ENCODE measurements around the gene WDR77. TPM values are rescaled to one million over a fixed set of nuclear protein-coding genes. Genes with fewer than 3 reads are reported as not detected.

Gene WDR77
- total and polyA plus RNA-seq, 4 donors: 21.3 to 37.1 (median 29.1) TPM

- Histone ChIP-seq H3K9ac (ENCODE audit: insufficient read depth in 1 of 2, low read length in 2 of 2) (no peak overlapping the region), H3K4me3 (no peak overlapping the region), H3K4me1 (ENCODE audit: control insufficient read depth in 5 of 5, insufficient read depth in 5 of 5, low read length in 5 of 5) (peaks cover 0 to 9% (median 3%) of the 10 kb centered on the region in 5 donors), H3K9me3 (ENCODE audit: control insufficient read depth in 4 of 4, insufficient read depth in 3 of 4, low read length in 3 of 4) (no peaks in the 10 kb centered on the region), H3K27me3 (ENCODE audit: control insufficient read depth in 3 of 3, insufficient read depth in 3 of 3, low read length in 2 of 3) (no peaks in the 10 kb centered on the region), H3K27ac (ENCODE audit: low read depth in 1 of 2, low read length in 1 of 2) (no peak overlapping the region), H3K36me3 (ENCODE audit: control insufficient read depth in 4 of 4, insufficient read depth in 4 of 4, low read length in 4 of 4) (no peaks in the 10 kb centered on the region)
- TF ChIP-seq CTCF (IDR thresholded peaks at IDR 0.05; ENCODE audit: control extremely low read depth, extremely low read depth): no peak
- ATAC-seq (ENCODE audit: insufficient read depth, low FRiP score) (no peak), DNase-seq (no peak)
- 78 to 83% methylated on average over 5 of the region's 5 CpGs for WGBS, 2 donors
These were observed 28.7 kb downstream of the WDR77 start for GRCh38 chr1:111420377-111420776.

- no peaks in the 10 kb centered on the region for H3K9me3 ChIP-seq (ENCODE audit: control insufficient read depth in 4 of 4, insufficient read depth in 3 of 4, low read length in 3 of 4)
- no peak overlapping the region for H3K9ac ChIP-seq (ENCODE audit: insufficient read depth in 1 of 2, low read length in 2 of 2)
- ATAC-seq (ENCODE audit: insufficient read depth, low FRiP score) (no peak), DNase-seq (no peak)
- H3K4me3 ChIP-seq: no peak overlapping the region
- no peak for TF ChIP-seq CTCF (IDR thresholded peaks at IDR 0.05; ENCODE audit: control extremely low read depth, extremely low read depth)
- H3K4me1 ChIP-seq (ENCODE audit: control insufficient read depth in 5 of 5, insufficient read depth in 5 of 5, low read length in 5 of 5): peaks cover 0 to 9% (median 3%) of the 10 kb centered on the region in 5 donors
- WGBS, 2 donors: 95 to 98% methylated on average over 1 of the region's 1 CpG
- H3K27ac ChIP-seq (ENCODE audit: low read depth in 1 of 2, low read length in 1 of 2): no peak overlapping the region
- no peaks in the 10 kb centered on the region for H3K27me3 ChIP-seq (ENCODE audit: control insufficient read depth in 3 of 3, insufficient read depth in 3 of 3, low read length in 2 of 3)
- H3K36me3 ChIP-seq (ENCODE audit: control insufficient read depth in 4 of 4, insufficient read depth in 4 of 4, low read length in 4 of 4): no peaks in the 10 kb centered on the region
These were observed 30.0 kb downstream of the WDR77 start for GRCh38 chr1:111419037-111419436.

- ATAC-seq (ENCODE audit: insufficient read depth, low FRiP score) (no peak), DNase-seq (peak in 2 of 3 donors; percentile 29 to 35)
- Histone ChIP-seq H3K27me3 (ENCODE audit: control insufficient read depth in 3 of 3, insufficient read depth in 3 of 3, low read length in 2 of 3) (no peaks in the 10 kb centered on the region), H3K36me3 (ENCODE audit: control insufficient read depth in 4 of 4, insufficient read depth in 4 of 4, low read length in 4 of 4) (no peaks in the 10 kb centered on the region), H3K4me1 (ENCODE audit: control insufficient read depth in 5 of 5, insufficient read depth in 5 of 5, low read length in 5 of 5) (peaks cover 0 to 9% (median 3%) of the 10 kb centered on the region in 5 donors), H3K27ac (ENCODE audit: low read depth in 1 of 2, low read length in 1 of 2) (no peak overlapping the region), H3K4me3 (no peak overlapping the region), H3K9ac (ENCODE audit: insufficient read depth in 1 of 2, low read length in 2 of 2) (no peak overlapping the region), H3K9me3 (ENCODE audit: control insufficient read depth in 4 of 4, insufficient read depth in 3 of 4, low read length in 3 of 4) (no peaks in the 10 kb centered on the region)
- no peak for TF ChIP-seq CTCF (IDR thresholded peaks at IDR 0.05; ENCODE audit: control extremely low read depth, extremely low read depth)
- WGBS, 2 donors: 75 to 77% methylated on average over 1 of the region's 1 CpG
These were observed 31.3 kb downstream of the WDR77 start for GRCh38 chr1:111417755-111418154.

GRCh38 chr1:111415461-111415860, 33.6 kb downstream of the WDR77 start:
- Histone ChIP-seq H3K4me1 (ENCODE audit: control insufficient read depth in 5 of 5, insufficient read depth in 5 of 5, low read length in 5 of 5) (peaks cover 0 to 9% (median 3%) of the 10 kb centered on the region in 5 donors), H3K36me3 (ENCODE audit: control insufficient read depth in 4 of 4, insufficient read depth in 4 of 4, low read length in 4 of 4) (no peaks in the 10 kb centered on the region), H3K4me3 (no peak overlapping the region), H3K27ac (ENCODE audit: low read depth in 1 of 2, low read length in 1 of 2) (no peak overlapping the region), H3K9me3 (ENCODE audit: control insufficient read depth in 4 of 4, insufficient read depth in 3 of 4, low read length in 3 of 4) (no peaks in the 10 kb centered on the region), H3K9ac (ENCODE audit: insufficient read depth in 1 of 2, low read length in 2 of 2) (no peak overlapping the region), H3K27me3 (ENCODE audit: control insufficient read depth in 3 of 3, insufficient read depth in 3 of 3, low read length in 2 of 3) (no peaks in the 10 kb centered on the region)
- no peak for DNase-seq
- ATAC-seq (ENCODE audit: insufficient read depth, low FRiP score): no peak
- no peak for TF ChIP-seq CTCF (IDR thresholded peaks at IDR 0.05; ENCODE audit: control extremely low read depth, extremely low read depth)
- 85 to 86% methylated on average over 3 of the region's 3 CpGs for WGBS, 2 donors
